Measurements from ENCODE around the gene PIK3AP1. TPM values are rescaled to one million over a fixed set of nuclear protein-coding genes. Genes with fewer than 3 reads are reported as not detected.
A peak's percentile ranks its signal among the peaks of the same experiment; 100 is the strongest.

The PIK3AP1 gene
- polyA plus RNA-seq, 3 donors from 2014 or later = 87.4 to 186 (median 98.3) TPM

- H3K36me3 Mint-ChIP-seq = peaks cover 15 to 23% (median 20%) of the 10 kb centered on the region in 3 donors
- peaks cover 4% of the 10 kb centered on the region in 2 donors for H3K4me1 Mint-ChIP-seq
- no peaks in the 10 kb centered on the region for H3K9me3 Mint-ChIP-seq
- no peak overlapping the region for H3K4me3 Mint-ChIP-seq
- no peak for DNase-seq
- H3K27ac Mint-ChIP-seq = peak overlapping the region in 5 of 6 donors; percentile 2 to 77 (median 41)
- H3K27me3 Mint-ChIP-seq (ENCODE audit: low read depth in 3 of 3) = peaks cover 0 to 2% (median 0%) of the 10 kb centered on the region in 3 donors
Observed at GRCh38 chr10:96596422-96597407, 123.6 kb downstream of the PIK3AP1 start.

- Mint-ChIP-seq H3K9me3 (no peaks in the 10 kb centered on the region), H3K4me1 (peaks cover 6 to 8% of the 10 kb centered on the region in 2 donors), H3K4me3 (no peak overlapping the region), H3K27ac (peak overlapping the region in 3 of 6 donors; percentile 40 to 53 (median 41)), H3K27me3 (ENCODE audit: low read depth in 3 of 3) (peaks cover 0 to 3% (median 0%) of the 10 kb centered on the region in 3 donors), H3K36me3 (peaks cover 15 to 26% (median 23%) of the 10 kb centered on the region in 3 donors)
- no peak for DNase-seq
Observed at GRCh38 chr10:96595741-96596140, 124.6 kb downstream of the PIK3AP1 start.

- Mint-ChIP-seq H3K27me3 (ENCODE audit: low read depth in 3 of 3) (peaks cover 2 to 4% (median 3%) of the 10 kb centered on the region in 3 donors), H3K9me3 (no peaks in the 10 kb centered on the region), H3K4me1 (peaks cover 8 to 10% of the 10 kb centered on the region in 2 donors), H3K27ac (peak overlapping the region in 5 of 6 donors; percentile 2 to 70 (median 49)), H3K36me3 (peaks cover 15 to 23% (median 19%) of the 10 kb centered on the region in 3 donors), H3K4me3 (no peak overlapping the region)
- no peak for DNase-seq
Observed at GRCh38 chr10:96591946-96592345, 128.4 kb downstream of the PIK3AP1 start.

GRCh38 chr10:96588616-96589419 lies 131.5 kb downstream of the PIK3AP1 start:
- Mint-ChIP-seq H3K27ac (no peak overlapping the region), H3K9me3 (no peaks in the 10 kb centered on the region), H3K4me1 (peaks cover 28 to 31% of the 10 kb centered on the region in 2 donors), H3K36me3 (peaks cover 0 to 11% (median 6%) of the 10 kb centered on the region in 3 donors), H3K4me3 (no peak overlapping the region), H3K27me3 (ENCODE audit: low read depth in 3 of 3) (peaks cover 3 to 13% (median 11%) of the 10 kb centered on the region in 3 donors)
- DNase-seq = no peak

DNA sequence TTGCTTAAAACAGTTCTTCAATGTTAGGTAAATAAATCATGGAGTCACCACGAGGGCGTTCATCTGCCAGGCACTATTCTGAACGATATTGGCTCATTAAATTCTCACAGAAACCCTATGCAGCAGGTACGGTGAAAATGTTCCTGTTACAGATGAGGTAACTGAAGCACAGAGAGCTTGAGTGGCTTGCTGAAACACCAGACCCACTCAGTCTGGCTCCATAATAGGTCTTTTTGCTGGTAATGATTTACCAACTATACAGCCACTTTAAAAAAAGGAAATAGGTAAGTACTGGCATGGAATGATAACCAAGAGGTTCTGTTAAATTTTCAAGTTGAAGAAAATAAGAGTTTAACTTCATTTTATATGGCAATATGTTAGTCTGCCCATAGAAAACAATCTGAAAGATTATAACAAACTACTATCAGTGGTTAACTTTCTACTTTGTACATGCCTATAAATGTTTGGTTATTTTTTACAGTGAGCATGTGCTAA lies 132.2 kb downstream of the PIK3AP1 start:
- H3K27ac Mint-ChIP-seq = no peak overlapping the region
- H3K4me3 Mint-ChIP-seq = no peak overlapping the region
- H3K27me3 Mint-ChIP-seq (ENCODE audit: low read depth in 3 of 3) = peaks cover 3 to 13% (median 11%) of the 10 kb centered on the region in 3 donors
- H3K4me1 Mint-ChIP-seq = peaks cover 35 to 38% of the 10 kb centered on the region in 2 donors
- no peak for DNase-seq
- no peaks in the 10 kb centered on the region for H3K9me3 Mint-ChIP-seq
- H3K36me3 Mint-ChIP-seq = peaks cover 0 to 9% (median 6%) of the 10 kb centered on the region in 3 donors

DNA sequence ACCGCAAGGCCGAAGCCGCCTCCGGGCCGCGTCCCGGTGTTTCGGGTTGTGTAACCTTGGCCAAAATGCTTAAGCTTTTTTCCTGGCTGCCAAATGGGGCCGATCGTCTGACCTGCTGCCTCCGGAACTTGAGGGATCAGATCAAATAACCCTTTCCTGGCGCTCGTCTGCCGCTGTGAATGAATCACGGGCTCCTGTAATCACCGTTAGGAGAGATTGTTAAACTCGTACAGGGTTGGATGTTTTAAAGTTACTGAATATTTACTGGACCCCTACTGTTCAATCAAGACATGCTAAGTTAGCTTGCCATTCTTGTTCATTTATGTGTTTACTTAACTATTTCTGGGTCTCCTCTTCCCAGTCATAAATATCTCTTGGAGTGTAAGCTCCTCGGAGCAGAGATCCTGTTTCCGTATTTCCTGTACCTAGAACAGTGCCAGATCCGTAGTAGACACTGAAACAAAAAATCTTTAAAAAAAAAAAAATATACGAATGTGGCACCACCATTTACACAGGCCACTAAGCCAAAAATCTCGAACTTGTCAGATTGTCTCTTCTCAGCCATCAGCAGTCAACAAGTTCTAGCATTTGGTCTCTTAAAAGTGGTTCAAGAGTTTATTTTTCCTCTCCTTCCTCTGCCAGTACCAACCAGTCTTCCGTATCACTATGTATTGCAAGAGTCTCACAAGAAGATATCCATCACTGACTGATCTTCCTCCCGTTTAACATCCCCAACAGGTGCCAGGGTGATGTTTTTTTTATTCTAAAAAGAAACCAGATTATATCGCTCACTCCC lies 132.9 kb downstream of the PIK3AP1 start:
- Mint-ChIP-seq H3K4me3 (no peak overlapping the region), H3K36me3 (peaks cover 0 to 3% (median 3%) of the 10 kb centered on the region in 3 donors), H3K27ac (no peak overlapping the region), H3K27me3 (ENCODE audit: low read depth in 3 of 3) (peaks cover 3 to 13% (median 11%) of the 10 kb centered on the region in 3 donors), H3K4me1 (peaks cover 40 to 44% of the 10 kb centered on the region in 2 donors), H3K9me3 (no peaks in the 10 kb centered on the region)
- DNase-seq = no peak

DNA sequence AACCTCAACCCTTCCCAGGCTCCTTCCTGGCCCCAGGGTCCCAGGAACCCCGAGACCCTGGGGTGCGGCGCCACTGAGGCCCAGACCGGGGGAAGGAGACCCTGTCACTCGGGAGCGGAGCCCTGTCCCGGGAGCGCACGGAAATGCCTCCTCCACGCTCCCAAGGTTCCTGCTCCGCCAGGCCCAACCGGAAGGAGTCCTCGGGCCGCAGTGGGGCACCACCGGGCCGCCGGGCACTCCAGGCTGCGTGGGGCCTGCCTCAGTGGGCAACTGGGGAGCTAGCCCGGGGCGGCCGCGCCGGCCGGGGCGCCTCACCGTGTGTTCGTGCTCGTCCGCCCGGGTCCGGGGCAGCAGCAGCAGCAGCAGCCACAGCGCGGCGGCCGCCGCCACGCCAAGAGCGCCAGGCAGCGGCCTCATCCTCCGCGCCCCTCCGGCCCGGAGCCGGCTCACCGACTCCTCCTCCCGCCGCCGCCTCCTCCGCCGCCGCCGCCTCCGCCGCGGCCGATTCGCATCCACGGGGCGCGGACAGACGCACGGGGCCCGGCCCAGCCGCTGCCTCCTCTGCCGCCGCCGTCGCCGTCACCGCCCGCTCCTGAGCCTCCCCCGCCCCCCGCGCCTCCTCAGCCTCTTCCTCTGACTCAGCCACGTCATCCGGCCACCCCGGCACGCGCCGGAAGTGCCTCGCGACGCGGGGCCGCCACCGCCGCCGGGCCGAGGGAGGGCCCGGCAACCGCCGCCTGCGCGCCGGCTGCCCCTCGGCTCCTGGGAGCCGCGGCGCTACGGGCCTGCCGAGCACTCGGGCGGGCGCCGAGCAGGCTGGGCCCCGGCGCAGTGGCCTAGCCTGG lies 133.7 kb downstream of the PIK3AP1 start, which contains the start of gene TM9SF3:
TM9SF3 (minus strand) TSS at position 594 of the 845 bp plus-strand sequence; CDS start at position 417, 177 bp downstream.
- DNase-seq = peak; percentile 93 to 94 (median 93)
- H3K36me3 Mint-ChIP-seq = peaks cover 0 to 3% (median 2%) of the 10 kb centered on the region in 3 donors
- H3K4me1 Mint-ChIP-seq = peaks cover 40 to 46% of the 10 kb centered on the region in 2 donors
- peaks cover 3 to 12% (median 11%) of the 10 kb centered on the region in 3 donors for H3K27me3 Mint-ChIP-seq (ENCODE audit: low read depth in 3 of 3)
- H3K27ac Mint-ChIP-seq = peak within 1 kb of the TSS in 5 of 6 donors; percentile 97 to 98 (median 98)
- peak within 1 kb of the TSS; percentile 91 to 97 (median 92) for H3K4me3 Mint-ChIP-seq
- no peaks in the 10 kb centered on the region for H3K9me3 Mint-ChIP-seq

- Mint-ChIP-seq H3K27me3 (ENCODE audit: low read depth in 3 of 3) (peaks cover 3 to 11% (median 11%) of the 10 kb centered on the region in 3 donors), H3K36me3 (peaks cover 0 to 2% (median 0%) of the 10 kb centered on the region in 3 donors), H3K4me1 (peaks cover 45 to 51% of the 10 kb centered on the region in 2 donors), H3K9me3 (no peaks in the 10 kb centered on the region), H3K27ac (peak overlapping the region in 5 of 6 donors; percentile 97 to 98 (median 98)), H3K4me3 (peak overlapping the region; percentile 91 to 97 (median 92))
- DNase-seq = peak; percentile 45 to 55 (median 46)
Observed at GRCh38 chr10:96585736-96586418, 134.4 kb downstream of the PIK3AP1 start.

- Mint-ChIP-seq H3K27ac (peak overlapping the region in 4 of 6 donors; percentile 41 to 73 (median 52)), H3K9me3 (no peaks in the 10 kb centered on the region), H3K36me3 (no peaks in the 10 kb centered on the region), H3K4me1 (peaks cover 58 to 65% of the 10 kb centered on the region in 2 donors), H3K27me3 (ENCODE audit: low read depth in 3 of 3) (peaks cover 3 to 11% (median 11%) of the 10 kb centered on the region in 3 donors), H3K4me3 (peak overlapping the region in 3 of 5 donors; percentile 27 to 41 (median 28))
- DNase-seq = no peak
Observed at GRCh38 chr10:96584474-96584873, 135.8 kb downstream of the PIK3AP1 start.

DNA sequence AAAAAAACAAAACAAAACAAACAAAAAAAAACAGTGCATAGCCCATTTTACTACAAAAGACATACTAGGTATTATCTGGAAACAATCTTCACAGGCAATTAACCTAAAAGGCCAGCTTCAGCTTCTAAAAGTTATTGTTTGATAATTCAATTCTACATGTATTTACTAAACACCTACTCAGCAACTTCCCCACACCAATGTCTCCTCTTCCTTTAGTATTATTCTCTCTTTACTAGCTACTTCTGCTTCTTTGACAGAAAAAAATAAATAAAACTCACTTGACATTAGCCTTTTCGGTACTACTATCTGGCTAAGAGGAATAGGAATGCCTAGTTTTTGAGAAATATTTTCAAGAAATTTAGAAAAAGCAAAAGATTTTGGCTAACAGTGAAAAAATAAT lies 136.3 kb downstream of the PIK3AP1 start:
- Mint-ChIP-seq H3K27me3 (ENCODE audit: low read depth in 3 of 3) (peaks cover 3 to 12% (median 11%) of the 10 kb centered on the region in 3 donors), H3K9me3 (no peaks in the 10 kb centered on the region), H3K27ac (peak overlapping the region in 5 of 6 donors; percentile 29 to 70 (median 45)), H3K36me3 (no peaks in the 10 kb centered on the region), H3K4me1 (peaks cover 59 to 69% of the 10 kb centered on the region in 2 donors), H3K4me3 (peak overlapping the region in 3 of 5 donors; percentile 5 to 41 (median 20))
- DNase-seq = no peak

GRCh38 chr10:96579133-96579532 lies 141.2 kb downstream of the PIK3AP1 start:
- Mint-ChIP-seq H3K27me3 (ENCODE audit: low read depth in 3 of 3) (peaks cover 0 to 5% (median 0%) of the 10 kb centered on the region in 3 donors), H3K4me3 (no peak overlapping the region)

More at GRCh38 chr10:96579133-96579532, 141.2 kb downstream of the PIK3AP1 start:
- Mint-ChIP-seq H3K9me3 (no peaks in the 10 kb centered on the region), H3K27ac (peak overlapping the region in 1 of 6 donors; percentile 22), H3K4me1 (peaks cover 78 to 99% of the 10 kb centered on the region in 2 donors), H3K36me3 (peaks cover 0 to 9% (median 0%) of the 10 kb centered on the region in 3 donors)
- no peak for DNase-seq

Data from immature natural killer cell (primary cell).